H1 (cell line): ENCODE results near the gene TTC28. TPM values are rescaled to one million over a fixed set of nuclear protein-coding genes. Genes with fewer than 3 reads are reported as not detected.

Experiments
- CBX5 ChIP-seq: fragments of 300-800, 300-1000 bp; sonication (generic); IDR thresholded peaks from 2 replicates; pipeline ENCODE4 v1.7.1; 2016; ENCODE audit warnings: antibody characterized with exemption, low read length, low read depth
- CHD2 ChIP-seq: IDR thresholded peaks from 2 replicates; pipeline ENCODE4 v1.6.1; 2012; ENCODE audit warnings: low read length, improper control_type of control experiment
- HDAC2 ChIP-seq, 2 experiments: fragments of 300-600 bp in 1 of 2; sonication (generic) in 1 of 2; IDR thresholded peaks; 2 replicates each; pipeline ENCODE4 v1.6.1; 2011 to 2012; ENCODE audit warnings: low read depth in 2 of 2, low read length in 2 of 2, mild to moderate bottlenecking in 2 of 2, moderate library complexity in 2 of 2, borderline replicate concordance in 1 of 2, inconsistent platforms in 1 of 2
- NANOG ChIP-seq: IDR thresholded peaks from 2 replicates; pipeline ENCODE4 v1.6.1; 2011; ENCODE audit warnings: low read length, low read depth, mild to moderate bottlenecking, inconsistent platforms; ENCODE audit not compliant: insufficient read depth, poor library complexity, severe bottlenecking
- NRF1 ChIP-seq: IDR thresholded peaks from 2 replicates; pipeline ENCODE4 v1.6.1; 2011; ENCODE audit warnings: mild to moderate bottlenecking, low read depth, low read length, improper control_type of control experiment
- polyA plus RNA-seq, 7 experiments: library from polyadenylated mRNA; depleted of rRNA in 3 of 7; stranded (reverse) in 5 of 7; unstranded in 2 of 7; fragments of >200 nt in 5 of 7; fragments of 200-250 nt in 2 of 7; gene quantifications; 1 replicate in 5 of 7; 2 replicates in 1 of 7; 4 replicates in 1 of 7; pipeline versions ENCODE4 v1.2.1 to v1.2.3, GENCODE V29; 2011 to 2013; ENCODE audit warnings: missing spikeins in 2 of 7, mixed read lengths in 2 of 7
- total RNA-seq: library from RNA; stranded (reverse); fragmentation: NEBNext Ultra II Directional; extraction: Animal tissue kit (Norgen Biotek cat#: 25700); gene quantifications from 2 replicates; pipeline ENCODE4 v1.2.1, GENCODE V29; 2021
- TF ChIP-seq, protein P1 (sequence below): fragments of 300-600 bp; sonication (generic); IDR thresholded peaks from 2 replicates; pipeline ENCODE4 v1.7.1; 2012; ENCODE audit warnings: low read length, moderate library complexity, mild to moderate bottlenecking, inconsistent platforms; ENCODE audit not compliant: insufficient replicate concordance
- TF ChIP-seq, protein P2 (sequence below): IDR thresholded peaks from 2 replicates; pipeline ENCODE4 v1.6.1; 2012; ENCODE audit warnings: inconsistent platforms
- TF ChIP-seq, protein P3 (sequence below), 3 experiments: IDR thresholded peaks; 1 replicate in 2 of 3; 2 replicates in 1 of 3; pipeline versions ENCODE4 v1.5.1 to v1.6.1; 2011; ENCODE audit warnings: low read length in 3 of 3, mild to moderate bottlenecking in 3 of 3, inconsistent platforms in 2 of 3, low read depth in 1 of 3, moderate library complexity in 1 of 3; ENCODE audit not compliant: insufficient read depth in 1 of 3; ENCODE audit errors: control extremely low read depth in 1 of 3

TTC28 gene
- total and polyA plus RNA-seq, 2 of the 8 experiments (the other 6 are each of a cell fraction or from before 2014, with no cell fraction given) = 2.6 to 12.6 TPM

DNA sequence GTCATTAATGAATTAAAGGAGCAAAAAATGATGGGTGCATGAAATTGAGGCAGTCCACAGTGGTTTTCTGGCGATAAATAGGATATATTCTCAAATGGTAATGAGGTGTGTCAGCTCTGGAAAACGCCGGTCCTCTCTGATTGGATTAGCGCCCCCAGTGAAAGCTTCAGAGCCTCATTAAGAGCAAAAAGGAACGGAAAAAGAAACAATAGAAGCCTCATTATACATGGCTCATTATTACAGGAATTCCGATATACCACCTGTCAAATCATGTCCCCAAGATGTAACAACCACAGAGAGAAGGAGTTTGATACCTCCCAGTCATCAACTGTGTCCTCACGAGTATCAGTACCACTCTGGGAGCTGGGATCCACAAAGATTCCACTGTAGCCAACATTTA is 584.9 kb downstream of the TTC28 start (continued):
- TF ChIP-seq, protein P1, sequence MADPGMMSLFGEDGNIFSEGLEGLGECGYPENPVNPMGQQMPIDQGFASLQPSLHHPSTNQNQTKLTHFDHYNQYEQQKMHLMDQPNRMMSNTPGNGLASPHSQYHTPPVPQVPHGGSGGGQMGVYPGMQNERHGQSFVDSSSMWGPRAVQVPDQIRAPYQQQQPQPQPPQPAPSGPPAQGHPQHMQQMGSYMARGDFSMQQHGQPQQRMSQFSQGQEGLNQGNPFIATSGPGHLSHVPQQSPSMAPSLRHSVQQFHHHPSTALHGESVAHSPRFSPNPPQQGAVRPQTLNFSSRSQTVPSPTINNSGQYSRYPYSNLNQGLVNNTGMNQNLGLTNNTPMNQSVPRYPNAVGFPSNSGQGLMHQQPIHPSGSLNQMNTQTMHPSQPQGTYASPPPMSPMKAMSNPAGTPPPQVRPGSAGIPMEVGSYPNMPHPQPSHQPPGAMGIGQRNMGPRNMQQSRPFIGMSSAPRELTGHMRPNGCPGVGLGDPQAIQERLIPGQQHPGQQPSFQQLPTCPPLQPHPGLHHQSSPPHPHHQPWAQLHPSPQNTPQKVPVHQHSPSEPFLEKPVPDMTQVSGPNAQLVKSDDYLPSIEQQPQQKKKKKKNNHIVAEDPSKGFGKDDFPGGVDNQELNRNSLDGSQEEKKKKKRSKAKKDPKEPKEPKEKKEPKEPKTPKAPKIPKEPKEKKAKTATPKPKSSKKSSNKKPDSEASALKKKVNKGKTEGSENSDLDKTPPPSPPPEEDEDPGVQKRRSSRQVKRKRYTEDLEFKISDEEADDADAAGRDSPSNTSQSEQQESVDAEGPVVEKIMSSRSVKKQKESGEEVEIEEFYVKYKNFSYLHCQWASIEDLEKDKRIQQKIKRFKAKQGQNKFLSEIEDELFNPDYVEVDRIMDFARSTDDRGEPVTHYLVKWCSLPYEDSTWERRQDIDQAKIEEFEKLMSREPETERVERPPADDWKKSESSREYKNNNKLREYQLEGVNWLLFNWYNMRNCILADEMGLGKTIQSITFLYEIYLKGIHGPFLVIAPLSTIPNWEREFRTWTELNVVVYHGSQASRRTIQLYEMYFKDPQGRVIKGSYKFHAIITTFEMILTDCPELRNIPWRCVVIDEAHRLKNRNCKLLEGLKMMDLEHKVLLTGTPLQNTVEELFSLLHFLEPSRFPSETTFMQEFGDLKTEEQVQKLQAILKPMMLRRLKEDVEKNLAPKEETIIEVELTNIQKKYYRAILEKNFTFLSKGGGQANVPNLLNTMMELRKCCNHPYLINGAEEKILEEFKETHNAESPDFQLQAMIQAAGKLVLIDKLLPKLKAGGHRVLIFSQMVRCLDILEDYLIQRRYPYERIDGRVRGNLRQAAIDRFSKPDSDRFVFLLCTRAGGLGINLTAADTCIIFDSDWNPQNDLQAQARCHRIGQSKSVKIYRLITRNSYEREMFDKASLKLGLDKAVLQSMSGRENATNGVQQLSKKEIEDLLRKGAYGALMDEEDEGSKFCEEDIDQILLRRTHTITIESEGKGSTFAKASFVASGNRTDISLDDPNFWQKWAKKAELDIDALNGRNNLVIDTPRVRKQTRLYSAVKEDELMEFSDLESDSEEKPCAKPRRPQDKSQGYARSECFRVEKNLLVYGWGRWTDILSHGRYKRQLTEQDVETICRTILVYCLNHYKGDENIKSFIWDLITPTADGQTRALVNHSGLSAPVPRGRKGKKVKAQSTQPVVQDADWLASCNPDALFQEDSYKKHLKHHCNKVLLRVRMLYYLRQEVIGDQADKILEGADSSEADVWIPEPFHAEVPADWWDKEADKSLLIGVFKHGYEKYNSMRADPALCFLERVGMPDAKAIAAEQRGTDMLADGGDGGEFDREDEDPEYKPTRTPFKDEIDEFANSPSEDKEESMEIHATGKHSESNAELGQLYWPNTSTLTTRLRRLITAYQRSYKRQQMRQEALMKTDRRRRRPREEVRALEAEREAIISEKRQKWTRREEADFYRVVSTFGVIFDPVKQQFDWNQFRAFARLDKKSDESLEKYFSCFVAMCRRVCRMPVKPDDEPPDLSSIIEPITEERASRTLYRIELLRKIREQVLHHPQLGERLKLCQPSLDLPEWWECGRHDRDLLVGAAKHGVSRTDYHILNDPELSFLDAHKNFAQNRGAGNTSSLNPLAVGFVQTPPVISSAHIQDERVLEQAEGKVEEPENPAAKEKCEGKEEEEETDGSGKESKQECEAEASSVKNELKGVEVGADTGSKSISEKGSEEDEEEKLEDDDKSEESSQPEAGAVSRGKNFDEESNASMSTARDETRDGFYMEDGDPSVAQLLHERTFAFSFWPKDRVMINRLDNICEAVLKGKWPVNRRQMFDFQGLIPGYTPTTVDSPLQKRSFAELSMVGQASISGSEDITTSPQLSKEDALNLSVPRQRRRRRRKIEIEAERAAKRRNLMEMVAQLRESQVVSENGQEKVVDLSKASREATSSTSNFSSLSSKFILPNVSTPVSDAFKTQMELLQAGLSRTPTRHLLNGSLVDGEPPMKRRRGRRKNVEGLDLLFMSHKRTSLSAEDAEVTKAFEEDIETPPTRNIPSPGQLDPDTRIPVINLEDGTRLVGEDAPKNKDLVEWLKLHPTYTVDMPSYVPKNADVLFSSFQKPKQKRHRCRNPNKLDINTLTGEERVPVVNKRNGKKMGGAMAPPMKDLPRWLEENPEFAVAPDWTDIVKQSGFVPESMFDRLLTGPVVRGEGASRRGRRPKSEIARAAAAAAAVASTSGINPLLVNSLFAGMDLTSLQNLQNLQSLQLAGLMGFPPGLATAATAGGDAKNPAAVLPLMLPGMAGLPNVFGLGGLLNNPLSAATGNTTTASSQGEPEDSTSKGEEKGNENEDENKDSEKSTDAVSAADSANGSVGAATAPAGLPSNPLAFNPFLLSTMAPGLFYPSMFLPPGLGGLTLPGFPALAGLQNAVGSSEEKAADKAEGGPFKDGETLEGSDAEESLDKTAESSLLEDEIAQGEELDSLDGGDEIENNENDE = no peak
- TF ChIP-seq CHD2 (no peak), CBX5 (no peak), NRF1 (no peak), NANOG (no peak), HDAC2 (IDR thresholded peaks at IDR 0.05; ENCODE audit: borderline replicate concordance in 1 of 2, low read depth in 2 of 2, low read length in 2 of 2) (no peak)
- TF ChIP-seq, protein P2, sequence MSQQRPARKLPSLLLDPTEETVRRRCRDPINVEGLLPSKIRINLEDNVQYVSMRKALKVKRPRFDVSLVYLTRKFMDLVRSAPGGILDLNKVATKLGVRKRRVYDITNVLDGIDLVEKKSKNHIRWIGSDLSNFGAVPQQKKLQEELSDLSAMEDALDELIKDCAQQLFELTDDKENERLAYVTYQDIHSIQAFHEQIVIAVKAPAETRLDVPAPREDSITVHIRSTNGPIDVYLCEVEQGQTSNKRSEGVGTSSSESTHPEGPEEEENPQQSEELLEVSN = no peak
- TF ChIP-seq, protein P3, sequence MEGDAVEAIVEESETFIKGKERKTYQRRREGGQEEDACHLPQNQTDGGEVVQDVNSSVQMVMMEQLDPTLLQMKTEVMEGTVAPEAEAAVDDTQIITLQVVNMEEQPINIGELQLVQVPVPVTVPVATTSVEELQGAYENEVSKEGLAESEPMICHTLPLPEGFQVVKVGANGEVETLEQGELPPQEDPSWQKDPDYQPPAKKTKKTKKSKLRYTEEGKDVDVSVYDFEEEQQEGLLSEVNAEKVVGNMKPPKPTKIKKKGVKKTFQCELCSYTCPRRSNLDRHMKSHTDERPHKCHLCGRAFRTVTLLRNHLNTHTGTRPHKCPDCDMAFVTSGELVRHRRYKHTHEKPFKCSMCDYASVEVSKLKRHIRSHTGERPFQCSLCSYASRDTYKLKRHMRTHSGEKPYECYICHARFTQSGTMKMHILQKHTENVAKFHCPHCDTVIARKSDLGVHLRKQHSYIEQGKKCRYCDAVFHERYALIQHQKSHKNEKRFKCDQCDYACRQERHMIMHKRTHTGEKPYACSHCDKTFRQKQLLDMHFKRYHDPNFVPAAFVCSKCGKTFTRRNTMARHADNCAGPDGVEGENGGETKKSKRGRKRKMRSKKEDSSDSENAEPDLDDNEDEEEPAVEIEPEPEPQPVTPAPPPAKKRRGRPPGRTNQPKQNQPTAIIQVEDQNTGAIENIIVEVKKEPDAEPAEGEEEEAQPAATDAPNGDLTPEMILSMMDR (IDR thresholded peaks at IDR 0.05; ENCODE audit: control extremely low read depth in 1 of 3, insufficient read depth in 1 of 3, low read depth in 1 of 3, low read length in 3 of 3) = no peak
